ENCODE data around the gene ITPR1.

DNA sequence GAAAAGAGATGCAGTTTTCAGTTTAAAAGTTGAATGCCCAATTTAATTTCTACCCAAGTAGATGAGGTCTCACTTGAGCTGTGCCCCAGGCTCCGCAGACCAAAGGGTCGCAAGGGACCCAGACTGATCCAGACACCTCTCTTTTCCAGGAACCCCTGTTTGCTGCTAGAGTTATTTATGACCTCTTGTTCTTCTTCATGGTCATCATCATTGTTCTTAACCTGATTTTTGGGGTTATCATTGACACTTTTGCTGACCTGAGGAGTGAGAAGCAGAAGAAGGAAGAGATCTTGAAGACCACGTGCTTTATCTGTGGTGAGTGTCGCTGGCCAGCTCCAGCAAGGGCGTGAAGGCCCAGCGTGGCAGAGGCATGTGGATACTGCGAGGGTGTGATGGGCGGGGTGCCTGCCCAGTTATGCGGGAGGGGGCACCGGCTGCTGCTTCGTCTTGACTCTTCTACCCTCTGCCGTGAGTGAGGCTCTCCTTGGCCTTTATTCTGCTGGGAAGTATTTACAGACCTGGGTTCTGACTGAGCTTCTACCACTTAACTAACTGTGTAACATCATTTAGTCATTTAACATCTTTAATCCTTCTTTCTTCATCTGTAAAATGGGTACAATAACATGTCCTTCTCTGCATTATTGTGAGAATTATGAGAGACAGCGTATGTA, 321.9 kb downstream of the ITPR1 start:
- no peak for TF ChIP-seq POLR2AphosphoS5 (IDR thresholded peaks at IDR 0.05; ENCODE audit: low read depth, low read length)
- TF ChIP-seq SIN3A (IDR thresholded peaks at IDR 0.05; ENCODE audit: borderline replicate concordance, insufficient read depth, low read length) = no peak
- TF ChIP-seq TAF1 (IDR thresholded peaks at IDR 0.05; ENCODE audit: borderline replicate concordance, insufficient read depth, low read length) = no peak

Measured in PFSK-1 (cell line).